ENCODE measurements around the gene PLCXD3.

PLCXD3 gene

GRCh38 chr5:41275813-41276512, 234.4 kb downstream of the PLCXD3 start:
- no peak for DNase-seq

DNA sequence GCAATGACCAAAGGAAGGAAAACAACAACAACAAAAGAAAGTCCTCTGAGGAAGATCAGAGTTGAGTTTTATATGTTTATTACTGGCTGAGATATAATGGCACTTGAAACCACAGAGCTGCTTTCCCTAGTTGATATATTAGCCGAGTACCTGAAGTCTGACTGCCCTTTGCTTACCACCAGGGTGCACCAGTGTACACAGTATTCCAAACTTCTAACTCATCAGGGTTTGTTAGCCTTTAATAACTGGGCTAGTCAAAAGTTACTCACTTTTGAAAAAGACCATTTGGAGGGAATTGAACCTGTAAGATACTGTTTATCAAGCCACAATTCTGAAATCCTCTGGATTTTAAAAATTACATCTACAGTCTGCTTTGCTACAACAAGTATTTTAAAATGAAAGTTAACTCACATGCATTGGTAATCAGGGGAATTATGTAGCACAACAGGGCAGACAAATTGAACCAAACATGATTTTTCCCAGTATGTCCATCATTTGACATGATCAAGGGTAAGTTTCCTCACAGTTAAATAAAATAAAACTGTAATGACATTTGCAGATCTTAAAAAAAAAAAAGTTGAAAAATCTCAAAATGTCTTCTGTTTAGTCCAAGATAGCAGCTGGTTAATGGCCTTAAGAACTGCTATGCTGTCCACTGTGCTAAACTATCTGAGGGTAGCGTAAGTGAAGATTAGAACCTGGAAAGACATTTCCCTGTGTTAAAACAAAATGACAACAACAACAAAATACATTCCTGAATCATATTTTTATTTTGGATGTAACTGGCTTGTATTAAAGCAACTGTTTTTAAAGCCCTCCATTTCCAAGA, 239.8 kb downstream of the PLCXD3 start:
- peak; percentile 70 for DNase-seq

DNA sequence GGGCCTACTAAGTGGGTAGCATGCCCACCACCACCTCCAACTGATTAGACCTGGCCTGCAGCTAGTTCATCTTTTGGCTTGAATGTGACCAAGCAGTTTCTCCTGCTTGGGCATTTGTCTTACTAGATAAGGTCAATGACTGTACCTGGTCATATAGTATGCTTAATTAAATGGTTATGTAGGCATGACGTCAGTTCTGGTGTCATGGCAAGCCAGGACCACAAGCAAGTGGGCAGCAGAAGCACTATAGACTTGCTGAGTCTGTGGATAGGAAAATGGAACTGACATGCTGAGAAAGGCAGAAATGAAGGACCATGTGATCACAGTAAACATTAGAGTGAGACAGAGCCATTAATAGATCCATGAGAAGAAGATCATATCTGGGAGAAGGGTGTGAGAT, 241.5 kb downstream of the PLCXD3 start:
- DNase-seq = no peak

DNA sequence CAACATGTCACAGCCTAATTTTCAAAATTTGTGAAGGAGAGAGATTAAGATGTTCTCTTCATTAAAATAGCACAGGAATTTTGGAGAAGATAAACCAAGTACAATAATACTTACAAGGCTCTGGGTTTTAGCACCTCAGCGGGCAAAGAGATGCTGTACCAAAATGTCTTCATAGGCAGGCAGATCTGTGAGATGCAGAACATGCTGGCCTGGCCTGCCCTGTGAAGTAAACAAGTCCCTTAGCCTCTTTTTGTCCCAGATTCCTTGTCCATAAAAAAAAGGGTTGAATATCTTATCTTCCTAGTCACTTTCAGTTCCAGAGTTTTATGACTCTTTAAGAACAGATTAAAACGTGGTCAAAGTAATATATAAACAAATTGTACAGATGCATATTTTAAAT, 244.0 kb downstream of the PLCXD3 start:
- DNase-seq = no peak

DNA sequence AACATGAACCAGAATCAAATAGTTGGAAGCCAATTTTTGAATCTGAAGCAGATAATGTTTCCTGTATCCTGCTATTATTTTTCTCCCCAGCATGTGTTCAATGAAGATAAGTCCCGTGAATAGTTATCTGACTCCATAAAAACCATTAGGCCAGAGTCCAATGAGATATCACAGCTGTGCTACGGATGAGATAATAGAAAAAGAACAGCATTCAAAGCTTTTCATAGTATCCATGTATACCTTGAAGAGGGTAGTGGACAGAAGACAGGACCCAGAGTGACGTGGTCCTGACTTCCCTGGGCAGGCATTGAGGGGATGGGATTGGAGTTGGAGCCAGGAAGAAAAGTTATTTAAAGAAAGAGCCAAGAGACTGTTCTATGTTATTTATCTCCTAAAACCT, 246.4 kb downstream of the PLCXD3 start:
- no peak for DNase-seq

- DNase-seq = no peak
Observed at GRCh38 chr5:41263335-41263734, 247.1 kb downstream of the PLCXD3 start.

Data from NCI-H748 treated with DMSO at 0.1 percent for 48 hours (cell line).